ENCODE results near the gene RANBP1.

Gene RANBP1

GRCh38 chr22:20089226-20089976 lies 26.5 kb upstream of the RANBP1 start:
- DNase-seq = no peak

DNA sequence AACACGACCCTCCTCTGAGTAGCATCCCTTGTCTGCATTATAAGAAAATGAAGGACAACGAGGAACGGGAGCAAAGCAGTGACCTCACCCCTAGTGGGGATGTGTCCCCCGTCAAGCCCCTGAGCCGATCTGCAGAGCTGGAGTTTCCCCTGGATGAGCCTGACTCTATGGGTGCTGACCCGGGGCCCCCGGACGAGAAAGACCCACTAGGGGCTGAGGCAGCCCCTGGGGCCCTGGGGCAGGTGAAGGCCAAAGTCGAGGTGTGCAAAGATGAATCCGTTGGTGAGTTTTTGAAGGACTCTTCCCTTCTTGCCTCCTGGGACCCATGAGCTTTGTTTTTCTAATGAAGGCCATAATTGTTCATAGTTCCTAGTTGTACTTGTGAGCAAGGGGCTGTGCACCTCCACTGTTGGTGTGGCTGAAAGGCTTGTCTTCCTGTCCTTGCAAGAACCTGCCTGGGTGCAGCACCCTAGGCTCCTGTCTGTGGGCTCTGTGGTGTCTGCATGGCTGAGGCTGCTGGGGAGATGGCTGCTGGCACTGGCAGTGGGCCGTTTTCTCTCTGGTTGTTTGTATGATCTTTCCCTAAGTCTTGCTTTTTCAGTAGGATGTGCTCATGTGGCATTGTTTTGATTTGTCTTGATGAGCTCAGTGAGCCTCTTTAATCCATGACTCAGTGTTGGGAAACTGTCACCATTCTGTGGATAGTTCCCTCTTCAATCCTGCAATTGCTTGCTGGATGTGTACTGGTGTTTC lies 25.8 kb upstream of the RANBP1 start:
- no peak for DNase-seq

GRCh38 chr22:20090730-20091240 lies 25.1 kb upstream of the RANBP1 start:
- DNase-seq = no peak

GRCh38 chr22:20091690-20092476 lies 24.0 kb upstream of the RANBP1 start:
- DNase-seq = no peak

DNA sequence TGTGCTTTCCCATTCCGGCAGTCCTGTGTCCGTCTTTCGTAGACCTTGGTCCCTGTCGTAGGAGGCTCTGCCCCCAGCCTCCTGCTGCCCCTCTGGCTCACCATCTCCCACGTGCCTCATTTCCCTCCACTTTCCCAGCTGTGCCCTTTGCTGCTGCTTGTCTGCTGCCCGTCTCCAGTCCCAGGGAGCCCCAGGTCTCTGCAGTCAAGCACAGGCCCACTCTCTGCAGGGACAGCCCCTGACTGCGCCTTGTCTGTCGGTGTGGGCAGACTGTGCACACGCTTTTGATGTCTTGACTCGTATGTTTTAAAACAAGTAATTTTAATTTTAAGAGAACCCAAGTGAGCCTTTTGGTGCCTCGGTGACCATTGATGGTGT lies 23.4 kb upstream of the RANBP1 start:
- DNase-seq = no peak

GRCh38 chr22:20093418-20094196 lies 22.3 kb upstream of the RANBP1 start:
- no peak for DNase-seq

- no peak for DNase-seq
Observed at GRCh38 chr22:20094197-20094807, 21.6 kb upstream of the RANBP1 start.

DNA sequence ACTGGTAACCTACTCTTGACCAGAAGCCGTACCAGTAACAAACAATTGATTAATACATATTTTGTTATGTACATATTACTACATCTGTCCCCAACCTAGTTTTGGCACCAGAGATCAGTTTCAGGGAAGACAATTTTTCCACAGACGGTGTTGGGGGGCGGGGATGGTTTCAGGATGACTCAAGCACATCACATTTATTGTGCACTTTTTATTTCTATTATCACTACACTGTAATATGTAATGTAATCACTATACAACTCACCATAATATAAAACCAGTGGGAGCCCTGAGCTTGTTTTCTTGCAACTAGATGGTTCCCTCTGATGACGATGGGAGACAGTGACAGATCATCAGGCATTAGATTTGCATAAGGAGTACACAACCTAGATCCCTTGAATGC lies 20.4 kb upstream of the RANBP1 start:
- DNase-seq = no peak

GRCh38 chr22:20096574-20097420 lies 19.1 kb upstream of the RANBP1 start:
- DNase-seq = no peak

DNA sequence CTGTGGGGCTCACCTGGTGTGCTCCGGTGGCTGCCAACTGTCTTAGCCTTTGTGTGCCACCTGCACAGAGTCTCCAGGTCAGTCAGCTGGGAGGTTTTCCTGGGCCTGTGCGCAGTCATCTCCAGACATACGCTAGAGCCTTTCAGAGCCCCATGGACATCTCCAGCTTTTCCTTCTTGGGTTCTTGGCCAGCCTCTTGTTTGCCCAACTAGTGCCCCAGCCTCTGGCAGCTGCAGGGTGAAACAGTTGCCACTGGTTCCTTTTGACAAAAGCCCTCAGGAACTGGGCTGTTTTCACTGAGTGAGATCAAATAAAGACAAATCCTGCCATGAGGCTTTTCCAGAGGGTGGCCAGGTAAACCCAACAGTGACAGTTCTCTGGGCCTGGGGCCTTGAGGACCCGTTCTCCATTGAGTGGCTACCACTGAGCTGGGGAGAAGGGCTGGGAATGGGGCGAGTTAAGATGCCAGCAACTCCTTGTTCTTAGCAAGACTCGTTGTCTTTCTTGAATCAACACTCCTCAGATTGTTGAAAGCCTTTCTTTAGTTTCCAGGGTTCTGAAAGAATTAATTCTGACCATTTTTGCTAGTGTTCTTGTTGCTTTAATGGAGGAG lies 16.7 kb upstream of the RANBP1 start:
- DNase-seq = no peak

DNA sequence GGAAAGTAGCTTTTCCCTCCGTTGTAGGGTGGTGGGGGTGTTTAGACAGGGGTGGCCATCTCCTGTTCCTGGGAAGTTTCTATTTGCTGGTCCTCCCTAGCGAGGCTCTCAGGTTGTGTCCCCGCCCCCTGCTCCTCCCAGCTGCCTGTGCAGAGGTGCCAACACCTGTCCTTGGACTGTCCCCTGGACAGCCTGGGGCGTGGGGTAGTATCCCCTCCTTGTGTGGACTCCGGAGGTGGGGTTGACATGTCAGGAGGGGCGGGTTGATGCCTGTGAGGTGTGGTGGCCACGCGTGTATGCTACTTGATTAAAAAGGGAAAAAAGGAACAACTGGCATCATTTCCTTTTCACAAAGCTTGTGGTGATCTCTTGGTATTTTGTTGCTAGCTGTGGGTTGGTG lies 14.3 kb upstream of the RANBP1 start:
- no peak for DNase-seq

DNA sequence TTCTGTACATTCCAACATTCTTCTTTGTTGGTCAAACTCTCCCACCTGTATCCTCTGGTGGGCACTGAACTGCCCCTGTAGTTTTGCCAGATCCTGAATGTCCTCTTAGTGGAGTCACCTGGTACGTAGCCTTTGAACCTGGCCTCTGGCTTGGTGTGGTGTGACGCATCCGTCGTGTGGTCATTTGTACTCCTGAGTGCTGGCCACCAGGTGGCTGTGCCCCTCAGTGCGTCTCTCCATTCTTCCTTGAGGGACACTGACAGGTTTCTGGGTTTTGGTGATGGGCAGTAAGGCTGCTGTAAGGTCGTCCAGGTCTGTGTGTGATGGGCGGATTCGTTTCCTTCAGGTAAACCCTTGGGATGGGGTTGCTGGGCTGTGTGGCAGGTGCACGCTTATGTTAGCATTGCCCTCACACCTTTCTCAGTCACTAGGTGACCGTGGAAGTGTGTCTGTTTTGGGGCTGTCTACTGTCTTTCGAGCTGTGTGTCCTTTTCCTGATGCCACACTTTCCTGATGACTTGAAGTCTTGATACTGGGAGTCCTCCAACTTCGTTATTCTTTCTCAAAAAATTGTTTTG lies 13.6 kb upstream of the RANBP1 start:
- no peak for DNase-seq

GRCh38 chr22:20105456-20106204 lies 10.3 kb upstream of the RANBP1 start:
- no peak for DNase-seq

GRCh38 chr22:20106205-20106848 lies 9.6 kb upstream of the RANBP1 start:
- no peak for DNase-seq

DNA sequence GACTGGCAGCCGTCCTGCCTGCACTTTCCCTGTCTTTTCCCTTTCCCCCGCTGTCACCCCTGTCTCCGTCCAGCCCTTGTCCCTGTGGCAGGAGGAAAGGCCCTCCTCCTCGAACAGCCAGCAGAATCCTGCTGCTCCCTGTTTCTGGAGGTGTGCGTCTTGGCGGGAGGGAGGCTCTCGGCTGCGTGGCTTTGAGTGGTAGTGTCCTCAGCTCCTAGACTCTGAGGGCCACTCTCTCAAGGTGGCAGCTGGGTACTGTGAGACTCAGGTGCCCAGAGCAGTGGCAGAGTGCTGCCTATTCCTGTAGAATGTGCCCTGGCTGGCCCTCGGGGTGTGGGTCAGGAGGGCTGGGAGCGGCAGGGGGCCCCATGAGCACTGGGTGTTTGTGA lies 9.1 kb upstream of the RANBP1 start:
- no peak for DNase-seq

- DNase-seq = no peak
Observed at GRCh38 chr22:20107471-20107901, 8.4 kb upstream of the RANBP1 start.

DNA sequence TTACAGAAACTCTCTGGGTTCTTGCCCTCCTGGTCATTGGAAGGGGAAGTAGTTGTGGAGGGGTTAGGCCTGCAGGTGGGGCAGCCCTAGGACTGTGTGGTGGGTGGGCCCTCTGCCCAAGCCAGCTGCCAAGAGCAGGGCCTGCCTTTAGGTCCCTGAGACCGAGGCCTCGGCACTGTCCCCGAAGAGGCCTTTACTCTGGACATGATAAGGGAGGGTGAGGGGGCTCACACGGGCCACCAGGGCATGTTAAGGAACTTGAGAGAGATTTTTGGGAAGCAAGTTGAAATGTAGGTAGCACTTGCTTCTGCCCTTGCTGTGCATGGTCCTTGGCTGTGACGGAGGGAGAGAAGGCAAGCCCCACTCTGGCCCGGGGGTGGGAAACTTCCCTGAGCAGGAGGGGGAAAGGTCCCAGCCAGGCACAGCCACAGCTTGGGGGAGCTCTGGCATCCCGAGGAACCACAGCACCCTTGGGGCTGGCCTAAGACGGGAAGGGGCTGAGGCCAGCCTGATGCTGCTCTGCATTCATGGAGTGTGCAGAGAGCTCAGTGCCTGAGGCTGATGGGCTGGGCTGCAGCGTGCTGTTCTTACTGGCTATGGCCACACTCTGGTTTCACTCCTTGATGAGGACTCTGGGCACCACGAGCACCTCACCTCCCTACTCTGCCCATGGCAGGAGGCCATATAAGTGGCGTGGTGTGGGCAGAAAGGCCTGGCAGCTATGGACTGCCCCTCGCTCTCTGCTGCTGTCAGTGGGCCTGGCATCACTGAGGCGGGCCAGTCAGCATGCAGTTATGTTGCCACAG lies 7.8 kb upstream of the RANBP1 start:
- DNase-seq = no peak

DNA sequence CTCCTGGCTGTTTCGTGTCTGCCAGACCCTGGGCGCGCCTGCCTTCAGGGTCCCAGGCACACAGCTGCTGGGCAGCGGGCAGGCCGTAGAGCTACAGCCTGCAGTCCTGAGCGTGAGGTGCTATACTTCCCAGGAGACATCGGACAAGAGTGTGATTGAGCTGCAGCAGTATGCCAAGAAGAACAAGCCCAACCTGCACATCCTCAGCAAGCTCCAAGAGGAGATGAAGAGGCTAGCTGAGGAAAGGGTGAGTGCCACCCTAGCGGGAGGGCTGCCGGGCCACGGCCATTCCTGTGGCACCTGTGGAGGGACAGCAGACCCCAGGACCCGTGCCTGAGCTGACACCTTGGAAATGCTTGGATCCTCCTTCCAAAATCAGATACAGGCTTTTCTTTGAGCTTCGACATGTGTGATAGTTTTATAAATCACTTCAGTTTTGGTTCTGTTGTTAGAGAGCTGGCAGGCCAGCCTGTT lies 7.1 kb upstream of the RANBP1 start:
- DNase-seq = no peak

Measured in NCI-H146 (cell line).